GM19239 (cell line): Measurements from ENCODE around the gene OR6C4.
A peak's percentile ranks its signal among the peaks of the same experiment; 100 is the strongest.
"Not testable (repeated sequence)": the region's sequence is repeated elsewhere in the genome, so short reads cannot be mapped to it uniquely, and the experiment has no call there.

Experiments used
- DNase-seq: peaks from one replicate; pipeline ENCODE4 v3.0.0; 2011; ENCODE audit warnings: low spot score; ENCODE audit not compliant: insufficient read length
- FAIRE-seq: peaks from 2 replicates; lab custom pipeline; 2011; peaks lifted over from hg19 to GRCh38; lab: Jason Lieb, UNC

Gene OR6C4

GRCh38 chr12:55549302-55549701 lies at the start of gene OR6C4:
OR6C4 (plus strand) TSS chr12:55549602; CDS start chr12:55551227, 1,625 bp downstream.
- DNase-seq (no peak), FAIRE-seq (no peak)

- DNase-seq = no peak
- FAIRE-seq = peak; percentile 21
These were observed 49.6 kb upstream of the OR6C4 start for GRCh38 chr12:55499810-55500252.

- DNase-seq = no peak
- FAIRE-seq = no peak
These were observed 47.8 kb upstream of the OR6C4 start for GRCh38 chr12:55501601-55502000.

GRCh38 chr12:55515696-55516095 lies 33.7 kb upstream of the OR6C4 start:
- FAIRE-seq (no peak), DNase-seq (no peak)

- no peak for DNase-seq
- FAIRE-seq = no peak
These were observed 33.0 kb upstream of the OR6C4 start for GRCh38 chr12:55516391-55516790.

- FAIRE-seq = not testable (repeated sequence)
These were observed 1.2 kb upstream of the OR6C4 start for GRCh38 chr12:55548235-55548634.

GRCh38 chr12:55548756-55549155 lies 646 bp upstream of the OR6C4 start:
- FAIRE-seq (no peak), DNase-seq (no peak)

More at GRCh38 chr12:55548235-55548634, 1.2 kb upstream of the OR6C4 start:
- DNase-seq = not testable (repeated sequence)

GRCh38 chr12:55554296-55554695 lies 4.9 kb downstream of the OR6C4 start:
- FAIRE-seq (no peak), DNase-seq (no peak)

GRCh38 chr12:55570060-55570459 lies 20.7 kb downstream of the OR6C4 start:
- not testable (repeated sequence) for DNase-seq, FAIRE-seq

GRCh38 chr12:55570689-55571088 lies 21.3 kb downstream of the OR6C4 start:
- not testable (repeated sequence) for DNase-seq, FAIRE-seq

- FAIRE-seq (no peak), DNase-seq (no peak)
These were observed 22.8 kb downstream of the OR6C4 start, which contains the start of gene OR2AP1 for GRCh38 chr12:55572168-55572567. OR2AP1 (plus strand) TSS chr12:55572468; CDS start chr12:55574415, 1,947 bp downstream.

- FAIRE-seq (no peak), DNase-seq (no peak)
These were observed 32.7 kb downstream of the OR6C4 start for GRCh38 chr12:55582066-55582465.

GRCh38 chr12:55585817-55586216 lies 36.4 kb downstream of the OR6C4 start:
- no peak for FAIRE-seq
- DNase-seq = no peak

- DNase-seq, FAIRE-seq: not testable (repeated sequence)
These were observed 40.8 kb downstream of the OR6C4 start for GRCh38 chr12:55590152-55590551.
